T-helper 2 cell treated with Interferon-gamma antibody and Interleukin-4, amounts not matched to agents 100 ng/mL and 5 ng/mL, for 36 hours (primary cell): ENCODE data around the gene CD274. TPM values are rescaled to one million over a fixed set of nuclear protein-coding genes. Genes with fewer than 3 reads are reported as not detected.
"Not testable (repeated sequence)": the region's sequence is repeated elsewhere in the genome, so short reads cannot be mapped to it uniquely, and the experiment has no call there.

ENCODE experiments used
- intact Hi-C: fragments of 100-400 bp; cut with micrococcal nuclease; formaldehyde crosslinking; loops from one replicate; pipeline ENCODE4 v1.15.1; 2023
- total RNA-seq: library from RNA; stranded (reverse); gene quantifications from 2 replicates; pipeline ENCODE4 v1.2.3, GENCODE V29; 2022

CD274 gene
- total RNA-seq, 1 donor from 2014 or later: 12.7 TPM

DNA sequence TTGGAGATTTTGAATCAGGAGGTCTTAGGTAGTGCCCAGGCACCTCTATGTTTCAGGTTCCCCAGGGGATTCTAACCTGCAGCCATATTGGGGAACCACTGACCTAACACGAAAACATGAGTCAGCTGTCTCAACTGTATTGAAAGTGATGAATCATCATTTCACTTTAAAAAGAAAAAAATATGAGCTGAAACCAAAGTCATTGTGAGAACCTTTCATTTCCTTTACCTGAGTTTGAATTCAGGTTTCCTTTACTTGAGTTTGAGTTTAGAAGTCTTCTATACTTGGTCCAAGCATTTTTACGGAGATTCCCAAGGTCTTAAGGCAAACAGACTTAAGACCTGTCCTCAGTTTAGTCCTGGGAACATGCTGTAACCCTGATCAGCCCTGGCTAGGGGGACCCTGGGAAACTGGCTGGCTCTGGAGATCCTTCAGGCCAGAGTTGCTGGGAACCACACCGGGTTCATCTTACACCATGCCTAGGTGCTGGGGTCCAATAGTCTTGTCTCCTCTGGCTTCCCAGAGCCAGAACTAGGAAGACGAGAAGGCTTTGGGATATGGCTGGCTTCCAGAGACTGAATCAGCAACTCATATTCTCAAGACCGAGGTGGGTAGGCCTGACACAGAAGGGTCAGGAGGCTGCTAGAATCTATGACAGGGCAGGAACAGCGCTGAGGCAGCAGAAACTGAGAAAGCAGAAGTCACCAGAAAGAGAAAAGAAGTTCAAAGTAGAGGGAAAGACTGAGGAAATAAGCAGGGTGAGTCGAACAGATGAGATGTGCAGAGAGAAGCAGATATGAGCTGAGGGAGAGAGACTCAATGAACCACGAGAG lies 43.6 kb downstream of the CD274 start:
- intact Hi-C loops: no loop called here

- intact Hi-C loops: not testable (repeated sequence)
Observed at GRCh38 chr9:5494765-5495164, 44.4 kb downstream of the CD274 start.

GRCh38 chr9:5499157-5499556 lies 48.8 kb downstream of the CD274 start:
- intact Hi-C loops: no loop called here

GRCh38 chr9:5499889-5500398 lies 49.6 kb downstream of the CD274 start:
- intact Hi-C loops: no loop called here

DNA sequence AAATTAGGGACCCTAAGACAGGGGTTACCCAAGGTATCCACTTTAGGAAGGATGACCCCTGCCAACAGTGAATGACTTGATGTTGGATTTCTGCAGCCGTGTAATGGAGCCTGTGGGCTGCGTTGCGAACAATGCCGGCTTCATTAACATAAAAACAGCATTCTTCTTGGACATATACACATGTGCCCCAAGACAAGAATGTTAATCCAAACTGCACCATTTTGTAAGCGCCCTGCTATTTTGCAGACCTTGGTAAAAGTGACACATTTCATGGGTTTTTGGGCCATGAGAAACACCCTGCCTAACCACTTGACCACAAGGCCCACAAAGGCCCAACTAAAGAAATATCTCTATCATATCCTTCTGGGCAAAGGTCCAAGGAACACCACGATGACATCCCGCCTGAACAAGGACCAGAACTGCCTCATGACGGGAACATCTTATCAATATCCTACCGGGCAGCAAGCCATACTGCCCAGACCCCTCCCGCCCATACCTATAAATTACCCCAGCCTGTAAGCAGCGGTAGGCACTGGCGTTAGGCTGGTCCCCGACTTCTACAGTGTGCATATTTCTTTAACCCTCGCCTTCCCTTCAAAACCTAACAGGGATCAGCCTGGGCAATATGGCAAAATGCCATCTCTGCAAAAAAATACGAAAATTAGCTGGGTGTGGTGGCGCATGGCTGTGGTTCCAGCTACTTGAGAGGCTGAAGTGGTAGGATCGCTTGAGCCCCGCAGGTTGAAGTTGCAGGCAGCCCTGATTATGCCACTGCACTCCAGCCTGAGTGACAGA lies 50.3 kb downstream of the CD274 start:
- intact Hi-C loops: no loop called here

DNA sequence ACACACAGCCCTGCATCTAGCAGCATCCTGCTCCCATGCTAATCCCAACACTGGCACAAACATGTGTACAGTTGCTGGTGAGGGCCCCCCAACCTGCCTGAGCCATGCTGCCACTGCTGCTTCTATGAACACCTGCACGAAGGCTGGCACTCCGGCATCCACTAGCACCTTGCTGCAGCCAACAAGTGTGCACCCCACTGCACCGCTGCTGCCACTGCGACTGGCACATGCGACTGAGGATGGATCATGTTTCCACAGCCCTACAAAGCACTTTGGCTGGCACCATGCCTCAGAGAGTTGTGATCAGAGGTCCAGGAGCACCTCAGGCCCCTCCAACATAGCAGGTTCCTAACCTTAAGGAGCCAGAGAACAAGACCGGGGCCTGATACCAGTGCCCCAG lies 52.2 kb downstream of the CD274 start:
- intact Hi-C loops: no loop called here

DNA sequence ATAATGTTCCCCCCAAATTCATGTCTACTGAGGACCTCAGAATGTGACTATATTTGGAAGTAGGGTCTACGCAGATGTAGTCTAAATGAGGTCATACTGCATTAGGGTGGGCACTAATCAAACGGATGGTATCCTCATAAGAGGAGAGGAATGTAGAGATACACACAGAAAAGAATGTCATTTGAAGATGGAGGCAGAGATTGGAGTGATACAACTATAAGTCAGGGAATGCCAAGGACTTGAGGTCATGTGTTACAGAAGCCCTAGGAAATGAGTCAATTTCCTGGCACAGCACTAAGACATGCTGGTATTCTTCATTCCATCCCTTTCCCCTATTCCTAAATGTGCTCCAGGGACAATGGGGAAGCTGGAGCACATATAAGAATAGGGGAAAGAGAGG lies 59.2 kb downstream of the CD274 start:
- intact Hi-C loops: no loop called here

DNA sequence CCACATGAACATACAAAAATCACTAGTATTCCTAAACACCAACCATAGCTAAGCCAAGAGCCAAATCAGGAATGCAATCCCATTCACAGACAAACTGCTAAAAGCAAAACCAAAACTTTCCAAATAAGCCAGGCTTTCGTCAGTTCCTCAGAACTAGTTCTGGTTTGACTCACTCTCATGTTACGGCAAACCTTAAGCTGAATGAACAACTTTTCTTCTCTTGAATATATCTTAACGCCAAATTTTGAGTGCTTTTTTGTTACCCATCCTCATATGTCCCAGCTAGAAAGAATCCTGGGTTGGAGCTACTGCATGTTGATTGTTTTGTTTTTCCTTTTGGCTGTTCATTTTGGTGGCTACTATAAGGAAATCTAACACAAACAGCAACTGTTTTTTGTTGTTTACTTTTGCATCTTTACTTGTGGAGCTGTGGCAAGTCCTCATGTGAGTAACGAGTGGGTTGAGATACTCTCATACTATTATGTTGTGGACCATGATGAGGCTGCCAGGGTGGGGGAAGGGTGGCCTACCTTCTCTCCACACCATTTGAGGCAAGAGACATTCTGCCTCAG lies 60.1 kb downstream of the CD274 start, which contains the start of gene PDCD1LG2:
Gene PDCD1LG2 (plus strand): TSS at position 172 of the 572 bp plus-strand sequence. CDS start 12,016 bp downstream, outside the sequence.
- intact Hi-C loops: loop anchor here (1.0 to 2.0 kb wide), 3 partner anchors 60 to 831 kb away; partner anchors contain the start of genes CD274 and CDC37L1

- intact Hi-C loops: loop anchor here (1.0 to 2.0 kb wide), 3 partner anchors 60 to 832 kb away; partner anchors contain the start of genes CD274 and CDC37L1
Observed at GRCh38 chr9:5510989-5511388, 60.6 kb downstream of the CD274 start.

- intact Hi-C loops: loop anchor here (2.0 kb wide), 1 partner anchor 61 kb away; the partner anchor contains the start of gene CD274
Observed at GRCh38 chr9:5511476-5511875, 61.1 kb downstream of the CD274 start.

DNA sequence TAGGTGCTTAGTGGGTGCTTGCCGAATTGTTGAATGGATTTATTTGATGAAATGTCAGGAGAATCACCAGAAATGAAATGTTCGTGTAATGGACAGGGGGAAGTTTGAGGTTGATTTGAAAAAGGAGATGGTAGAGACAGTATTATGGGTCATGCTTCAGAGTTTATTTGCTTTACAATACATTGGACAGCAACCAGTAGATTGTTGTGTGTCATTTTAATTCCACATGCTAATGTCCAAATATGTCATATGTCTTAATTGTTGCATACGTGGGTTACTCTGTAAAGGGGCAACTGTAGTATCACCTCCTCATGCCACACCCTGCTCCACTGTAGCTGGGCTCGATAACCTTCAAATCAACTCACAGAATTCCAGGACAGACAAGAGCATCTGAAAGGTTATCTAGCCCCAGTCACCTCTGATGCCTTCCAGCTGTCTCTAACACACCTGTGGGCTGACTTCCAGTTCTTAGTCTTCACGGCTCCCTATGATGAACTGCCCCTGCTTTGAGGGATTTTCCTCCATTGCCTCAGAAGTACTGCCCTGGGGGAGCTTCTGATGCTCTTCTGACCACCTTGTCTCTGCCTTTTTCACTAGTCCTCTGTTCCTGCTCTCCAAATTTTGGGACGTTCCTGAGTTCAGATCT lies 61.7 kb downstream of the CD274 start:
- intact Hi-C loops: loop anchor here (2.0 kb wide), 1 partner anchor 61 kb away; the partner anchor contains the start of gene CD274

GRCh38 chr9:5512658-5513452 lies 62.5 kb downstream of the CD274 start:
- intact Hi-C loops: no loop called here

DNA sequence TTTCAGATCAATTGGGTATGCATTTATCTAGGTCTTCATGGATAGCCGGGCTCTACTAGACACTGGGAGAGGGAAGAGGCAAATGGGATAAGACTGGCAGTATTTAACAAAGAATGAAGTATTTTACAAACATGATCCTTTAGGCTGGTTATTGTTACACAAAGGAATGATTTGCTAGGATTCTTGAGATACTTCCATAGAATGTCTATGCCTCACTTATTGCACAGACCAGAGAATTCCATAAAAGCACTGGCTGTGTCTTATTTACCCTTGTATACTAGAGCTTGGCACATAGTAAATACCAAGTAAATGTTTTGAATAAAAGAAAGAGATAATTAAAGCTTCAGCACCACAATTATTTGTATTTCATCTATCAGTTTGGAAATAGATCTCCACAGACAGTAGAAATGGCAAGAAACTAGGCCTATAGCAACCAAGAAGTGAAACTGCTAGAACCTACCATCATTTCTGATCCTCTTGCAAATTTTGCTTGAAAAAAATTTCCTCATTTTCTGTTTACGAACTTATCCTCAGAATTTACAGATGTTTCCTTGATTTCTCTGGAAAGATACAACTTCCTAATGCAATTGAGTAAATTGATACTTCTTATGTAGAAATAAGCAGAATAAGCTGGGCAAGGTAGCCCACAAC lies 63.7 kb downstream of the CD274 start:
- intact Hi-C loops: no loop called here

GRCh38 chr9:5514617-5515260 lies 64.4 kb downstream of the CD274 start:
- intact Hi-C loops: no loop called here

DNA sequence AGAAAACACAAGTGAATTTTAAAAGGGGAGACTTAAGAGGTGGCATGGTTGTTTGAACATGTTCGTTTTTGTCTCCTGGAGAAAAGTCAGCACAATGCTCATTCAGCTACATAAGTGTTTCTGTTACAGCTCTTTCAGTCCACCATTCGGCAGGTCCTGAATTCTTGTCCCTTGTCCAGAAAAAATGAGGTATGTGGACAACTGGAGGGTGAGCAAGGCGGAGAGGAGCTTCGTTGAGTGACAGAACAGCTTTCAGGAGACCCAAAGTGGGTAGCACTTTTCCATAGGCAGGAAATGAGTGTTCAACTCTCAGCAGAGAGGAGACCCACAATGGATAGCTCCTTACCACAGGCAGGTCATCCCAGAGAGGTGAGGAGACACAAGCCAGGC lies 64.9 kb downstream of the CD274 start:
- intact Hi-C loops: no loop called here

- intact Hi-C loops: no loop called here
Observed at GRCh38 chr9:5516453-5517220, 66.3 kb downstream of the CD274 start.

DNA sequence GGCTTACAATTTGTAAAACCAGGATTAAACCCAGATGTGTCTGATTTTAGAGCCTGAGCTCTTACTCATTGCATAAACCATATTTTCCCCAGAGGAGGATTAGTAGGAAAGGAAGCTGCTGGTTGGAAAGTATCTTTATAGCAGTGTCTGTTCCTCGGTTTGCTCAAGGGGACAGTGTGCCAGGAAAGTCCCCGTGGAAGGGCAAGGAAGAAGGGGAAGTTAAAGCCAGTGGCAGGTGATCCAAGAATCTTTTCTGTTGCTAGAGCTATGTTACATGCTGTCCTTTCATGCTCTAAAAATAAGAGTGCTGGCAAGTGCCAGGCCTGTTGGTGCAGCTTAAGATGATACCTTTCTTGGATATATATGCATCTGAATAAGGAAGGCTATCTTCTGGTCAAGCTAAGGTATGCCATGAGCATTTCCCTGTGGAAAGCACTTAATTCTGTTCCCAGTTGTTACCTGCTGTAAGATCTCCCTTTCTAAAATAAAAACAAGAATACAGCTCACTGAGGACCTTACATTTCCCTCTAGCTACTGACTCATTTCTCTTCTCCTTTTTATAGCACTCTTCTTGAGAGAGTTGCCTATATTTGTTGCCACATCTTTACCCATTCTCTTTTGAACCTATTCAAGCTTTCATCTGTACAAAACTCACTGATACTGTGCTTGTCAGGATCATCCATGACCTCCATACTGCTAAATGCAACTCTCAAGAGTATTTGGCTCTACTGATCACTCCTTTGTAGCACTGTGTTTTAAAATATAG lies 68.0 kb downstream of the CD274 start:
- intact Hi-C loops: no loop called here

DNA sequence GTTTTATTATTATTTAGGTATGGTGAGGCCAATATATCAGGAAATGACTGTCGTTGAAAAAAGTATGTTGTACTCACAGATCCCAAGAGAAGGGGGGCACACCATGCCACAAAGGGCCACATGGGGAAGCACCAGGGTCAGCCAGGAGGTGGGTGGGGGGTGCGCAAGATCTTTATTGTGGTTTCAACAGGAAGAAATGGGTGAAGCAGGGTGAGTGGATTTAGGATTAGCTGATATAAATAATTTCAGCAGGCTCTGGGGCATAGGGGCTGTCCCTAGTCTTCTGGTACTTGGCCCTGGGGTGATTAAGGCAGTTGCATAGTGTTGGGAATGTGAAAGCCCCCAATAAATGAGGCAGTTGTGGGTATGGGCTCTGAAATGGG lies 68.6 kb downstream of the CD274 start:
- intact Hi-C loops: no loop called here
